GM18508 (cell line): ENCODE data around the gene PHACTR2.
"Not testable (repeated sequence)": the region's sequence is repeated elsewhere in the genome, so short reads cannot be mapped to it uniquely, and the experiment has no call there.

ENCODE experiments used
- ATAC-seq: cut with Tn5 transposase; IDR thresholded peaks from one replicate; pipeline ENCODE4 v1.9.1; 2021; ENCODE audit warnings: moderate number of reproducible peaks; ENCODE audit not compliant: insufficient read depth, unreplicated experiment

The PHACTR2 gene

DNA sequence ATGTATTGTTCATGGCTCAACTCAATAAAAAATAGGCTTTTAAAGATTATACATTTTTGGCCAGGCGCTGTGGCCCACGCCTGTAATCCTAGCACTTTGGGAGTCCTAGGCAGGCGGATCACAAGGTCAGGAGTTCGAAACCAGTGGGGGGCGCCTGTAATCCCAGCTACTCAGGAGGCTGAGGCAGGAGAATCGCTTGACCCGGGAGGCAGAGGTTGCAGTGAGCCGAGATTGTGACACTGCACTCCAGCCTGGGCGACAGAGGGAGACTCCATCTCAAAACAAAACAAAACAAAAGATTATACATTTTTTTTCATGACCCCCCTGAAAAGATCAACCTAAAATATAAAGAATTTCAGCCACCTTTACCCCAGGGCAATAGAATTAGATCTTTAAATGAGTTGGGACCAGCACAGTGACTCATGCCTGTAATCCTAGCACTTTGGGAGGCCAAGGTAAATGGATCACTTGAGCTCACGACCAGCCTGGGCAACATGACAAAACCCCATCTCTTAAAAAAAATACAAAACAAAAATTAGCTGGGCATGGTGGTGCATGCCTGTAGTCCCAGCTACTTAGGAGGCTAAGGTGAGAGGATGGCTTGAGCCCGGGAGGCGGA is 60.4 kb downstream of the PHACTR2 start:
- not testable (repeated sequence) for ATAC-seq

- ATAC-seq: no peak
Observed at GRCh38 chr6:143739341-143739851, 61.6 kb downstream of the PHACTR2 start.

- ATAC-seq: no peak
Observed at GRCh38 chr6:143740213-143740612, 62.4 kb downstream of the PHACTR2 start.

- ATAC-seq: no peak
Observed at GRCh38 chr6:143741480-143741879, 63.7 kb downstream of the PHACTR2 start.

GRCh38 chr6:143742070-143742954 is 64.5 kb downstream of the PHACTR2 start:
- no peak for ATAC-seq

DNA sequence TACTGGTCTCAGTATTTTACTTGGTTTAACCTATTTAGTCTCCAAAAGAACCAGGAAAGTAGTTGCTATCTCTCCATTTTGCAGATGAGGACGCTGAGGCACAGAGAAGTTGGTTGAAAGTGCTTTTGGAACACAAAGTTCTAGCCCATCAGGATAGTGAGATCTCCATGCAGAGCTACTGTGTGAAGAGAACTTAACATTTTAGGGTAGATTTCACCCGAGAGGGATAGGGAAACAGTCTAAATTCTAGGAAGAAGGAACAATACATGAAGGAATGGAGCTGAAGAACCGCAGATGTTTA is 65.1 kb downstream of the PHACTR2 start:
- no peak for ATAC-seq

- no peak for ATAC-seq
Observed at GRCh38 chr6:143743301-143744166, 65.8 kb downstream of the PHACTR2 start.

- ATAC-seq: no peak
Observed at GRCh38 chr6:143744551-143745165, 66.9 kb downstream of the PHACTR2 start.

- ATAC-seq: no peak
Observed at GRCh38 chr6:143745166-143746133, 67.7 kb downstream of the PHACTR2 start.

GRCh38 chr6:143746202-143747119 is 68.7 kb downstream of the PHACTR2 start:
- ATAC-seq: no peak

DNA sequence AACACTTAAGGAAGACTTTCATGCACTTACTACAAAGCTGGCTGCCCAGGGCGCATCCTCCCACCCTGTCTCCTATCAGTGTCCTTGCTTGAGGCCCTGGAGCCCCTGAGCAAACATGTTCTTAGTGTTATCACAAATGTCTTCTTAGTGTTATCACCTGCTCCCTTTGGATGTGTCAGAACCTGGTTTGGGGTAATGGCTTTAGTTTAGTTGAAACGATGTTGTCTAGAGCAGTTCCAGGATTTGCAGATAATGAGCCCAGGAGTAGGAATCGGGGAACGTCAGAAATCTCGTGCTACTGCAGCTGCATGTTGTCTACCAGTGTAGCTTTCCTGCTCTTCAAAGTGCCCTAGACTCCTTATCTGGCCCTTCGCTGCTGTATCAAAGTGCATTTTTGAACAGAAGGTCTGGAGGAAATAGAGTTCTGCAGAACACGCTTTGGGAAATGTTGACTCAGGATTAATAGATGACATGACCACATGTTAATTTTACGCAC is 69.6 kb downstream of the PHACTR2 start:
- no peak for ATAC-seq

GRCh38 chr6:143749891-143750290 is 72.1 kb downstream of the PHACTR2 start:
- ATAC-seq: no peak

DNA sequence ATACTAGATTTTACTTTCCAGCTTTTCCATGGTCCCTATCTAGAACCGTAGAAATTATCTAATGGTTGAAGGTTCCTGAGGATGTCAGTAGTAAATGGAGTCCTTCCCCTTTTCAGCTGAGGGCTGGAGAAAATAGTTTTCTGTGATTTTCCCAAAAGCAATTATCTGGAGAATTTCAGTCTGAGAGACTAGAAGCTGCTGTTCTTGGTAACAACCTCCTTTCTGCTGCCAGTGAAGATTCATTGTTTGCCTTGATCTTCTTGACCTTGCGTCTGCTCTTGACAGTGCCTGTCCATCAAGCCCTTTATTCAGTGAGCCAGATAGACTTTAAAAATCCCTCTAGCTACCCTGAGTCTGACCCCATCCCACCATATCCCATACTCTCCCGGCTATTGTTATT is 73.1 kb downstream of the PHACTR2 start:
- ATAC-seq: no peak

GRCh38 chr6:143752459-143752858 is 74.7 kb downstream of the PHACTR2 start:
- ATAC-seq: no peak

- no peak for ATAC-seq
Observed at GRCh38 chr6:143753678-143754077, 75.9 kb downstream of the PHACTR2 start.

GRCh38 chr6:143754204-143754603 is 76.4 kb downstream of the PHACTR2 start:
- ATAC-seq: no peak

- no peak for ATAC-seq
Observed at GRCh38 chr6:143755301-143755744, 77.6 kb downstream of the PHACTR2 start.

GRCh38 chr6:143757346-143757832 is 79.6 kb downstream of the PHACTR2 start:
- ATAC-seq: no peak
